OCI-LY7 (cell line): ENCODE results near the gene LRRC70. TPM values are rescaled to one million over a fixed set of nuclear protein-coding genes. Genes with fewer than 3 reads are reported as not detected.

Source experiments
- BruUV-seq: library from RNA; stranded (reverse); fragments of 400-500 nt; replicated peaks from 2 replicates; lab custom pipeline; 2021; lab: Mats Ljungman, UMichigan
- CTCF ChIA-PET: fragments of 300-600 bp; sonication (Branson Sonifier 250); formaldehyde crosslinking; loops from one replicate; lab custom pipeline; 2022; ENCODE audit warnings: antibody characterized with exemption; ENCODE audit not compliant: unreplicated experiment; lab: Charles Lee
- POLR2A ChIA-PET: fragments of 300-600 bp; sonication (Branson Sonifier 250); formaldehyde crosslinking; loops from one replicate; lab custom pipeline; 2022; ENCODE audit warnings: antibody characterized with exemption; lab: Charles Lee
- DNase-seq: peaks from one replicate; pipeline ENCODE4 v3.0.0-alpha.2; 2015; ENCODE audit warnings: low spot score
- H2AFZ ChIP-seq: fragments of 200-600 bp; sonication (generic), shearing (Covaris generic); 2 replicates; pipeline ENCODE4 v1.6.1; 2014; ENCODE audit warnings: mild to moderate bottlenecking, antibody characterized with exemption, low read length, moderate library complexity
- H3K27ac ChIP-seq: fragments of 200-600 bp; sonication (generic); 2 replicates; pipeline ENCODE4 v1.5.1; 2014; ENCODE audit warnings: mixed run types, low read depth, mild to moderate bottlenecking, moderate library complexity, low read length, inconsistent platforms; ENCODE audit not compliant: poor library complexity, severe bottlenecking
- H3K36me3 ChIP-seq: fragments of 200-600 bp; sonication (generic); 2 replicates; pipeline ENCODE4 v1.6.1; 2014; ENCODE audit warnings: mild to moderate bottlenecking, antibody characterized with exemption, low read length, moderate library complexity, mixed read lengths; ENCODE audit not compliant: insufficient read depth
- H3K4me1 ChIP-seq: fragments of 200-600 bp; sonication (generic); 2 replicates; pipeline ENCODE4 v1.5.1; 2014; ENCODE audit warnings: mild to moderate bottlenecking, low read length; ENCODE audit not compliant: insufficient read depth, poor library complexity, severe bottlenecking
- H3K4me2 ChIP-seq: fragments of 200-600 bp; sonication (generic); 2 replicates; pipeline ENCODE4 v1.6.1; 2014; ENCODE audit warnings: mild to moderate bottlenecking, low read length
- H3K4me3 ChIP-seq: fragments of 200-600 bp; sonication (generic); 2 replicates; pipeline ENCODE4 v1.5.1; 2014; ENCODE audit warnings: mild to moderate bottlenecking, low read depth, low read length; ENCODE audit not compliant: poor library complexity, severe bottlenecking
- H3K79me2 ChIP-seq: fragments of 200-600 bp; sonication (generic); 2 replicates; pipeline ENCODE4 v1.6.1; 2016; ENCODE audit warnings: low read depth, mild to moderate bottlenecking, low read length, moderate library complexity, mixed read lengths; ENCODE audit not compliant: insufficient read depth
- H3K9me2 ChIP-seq: fragments of 200-600 bp; sonication (generic); 2 replicates; pipeline ENCODE4 v1.6.1; 2016; ENCODE audit warnings: mild to moderate bottlenecking, low read length, mixed read lengths; ENCODE audit not compliant: insufficient read depth
- H3K9me3 ChIP-seq: fragments of 200-600 bp; sonication (generic); 2 replicates; pipeline ENCODE4 v1.6.1; 2014; ENCODE audit warnings: mild to moderate bottlenecking, mixed run types, low read length, mixed read lengths
- H4K20me1 ChIP-seq: fragments of 200-600 bp; sonication (generic); 2 replicates; pipeline ENCODE4 v1.6.1; 2014; ENCODE audit warnings: mild to moderate bottlenecking, antibody characterized with exemption, low read length, moderate library complexity, mixed read lengths; ENCODE audit not compliant: insufficient read depth
- EZH2phosphoT487 ChIP-seq: fragments of 200-600 bp; sonication (generic); IDR thresholded peaks from 2 replicates; pipeline ENCODE4 v1.6.1; 2018; ENCODE audit warnings: low read depth, borderline replicate concordance, mild to moderate bottlenecking, mixed run types, antibody characterized with exemption, low read length, moderate library complexity, mixed read lengths
- intact Hi-C: fragments of 100-400 bp; cut with micrococcal nuclease; formaldehyde crosslinking; loops from one replicate; pipeline ENCODE4 v1.10.0; 2022; ENCODE audit not compliant: unreplicated experiment
- total RNA-seq, 2 experiments: library from RNA; depleted of rRNA in 1 of 2; stranded (reverse); fragments of >200 nt in 1 of 2; shearing (Covaris generic) in 1 of 2; gene quantifications; 2 replicates each; pipeline ENCODE4 v1.2.3, GENCODE V29; 2014 to 2022
- TF ChIP-seq, protein P1 (sequence below): fragments of 200-600 bp; sonication (generic); conservative IDR thresholded peaks from 2 replicates; pipeline ENCODE4 v1.5.1; 2014; ENCODE audit warnings: mild to moderate bottlenecking, antibody characterized with exemption, low read length, moderate library complexity, mixed read lengths

LRRC70 gene
- total RNA-seq, 2 experiments from 2014 or later = 1.1 to 1.6 TPM

GRCh38 chr5:62594364-62594984, 15.9 kb downstream of the LRRC70 start:
- no peak overlapping the region for H3K4me2 ChIP-seq
- BruUV-seq = no TSS peak
- TF ChIP-seq, protein P1, sequence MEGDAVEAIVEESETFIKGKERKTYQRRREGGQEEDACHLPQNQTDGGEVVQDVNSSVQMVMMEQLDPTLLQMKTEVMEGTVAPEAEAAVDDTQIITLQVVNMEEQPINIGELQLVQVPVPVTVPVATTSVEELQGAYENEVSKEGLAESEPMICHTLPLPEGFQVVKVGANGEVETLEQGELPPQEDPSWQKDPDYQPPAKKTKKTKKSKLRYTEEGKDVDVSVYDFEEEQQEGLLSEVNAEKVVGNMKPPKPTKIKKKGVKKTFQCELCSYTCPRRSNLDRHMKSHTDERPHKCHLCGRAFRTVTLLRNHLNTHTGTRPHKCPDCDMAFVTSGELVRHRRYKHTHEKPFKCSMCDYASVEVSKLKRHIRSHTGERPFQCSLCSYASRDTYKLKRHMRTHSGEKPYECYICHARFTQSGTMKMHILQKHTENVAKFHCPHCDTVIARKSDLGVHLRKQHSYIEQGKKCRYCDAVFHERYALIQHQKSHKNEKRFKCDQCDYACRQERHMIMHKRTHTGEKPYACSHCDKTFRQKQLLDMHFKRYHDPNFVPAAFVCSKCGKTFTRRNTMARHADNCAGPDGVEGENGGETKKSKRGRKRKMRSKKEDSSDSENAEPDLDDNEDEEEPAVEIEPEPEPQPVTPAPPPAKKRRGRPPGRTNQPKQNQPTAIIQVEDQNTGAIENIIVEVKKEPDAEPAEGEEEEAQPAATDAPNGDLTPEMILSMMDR = no peak
- TF ChIP-seq EZH2phosphoT487 = no peak
- DNase-seq = no peak
- intact Hi-C loops = no loop called here
- CTCF ChIA-PET = no interaction called here
- POLR2A ChIA-PET = no interaction called here
- no peaks in the 10 kb centered on the region for H3K9me3 ChIP-seq
- no peaks in the 10 kb centered on the region for H4K20me1 ChIP-seq
- no peaks in the 10 kb centered on the region for H3K4me1 ChIP-seq
- peaks cover 48% of the 10 kb centered on the region for H3K36me3 ChIP-seq
- H3K79me2 ChIP-seq = no peaks in the 10 kb centered on the region
- H3K9me2 ChIP-seq = no peaks in the 10 kb centered on the region
- no peak overlapping the region for H2AFZ ChIP-seq
- no peak overlapping the region for H3K4me3 ChIP-seq
- no peak overlapping the region for H3K27ac ChIP-seq

- Histone ChIP-seq H3K36me3 (peaks cover 46% of the 10 kb centered on the region), H3K4me3 (no peak overlapping the region), H2AFZ (no peak overlapping the region), H3K4me2 (no peak overlapping the region), H3K9me2 (no peaks in the 10 kb centered on the region), H3K79me2 (no peaks in the 10 kb centered on the region), H3K9me3 (no peaks in the 10 kb centered on the region), H3K27ac (no peak overlapping the region), H3K4me1 (no peaks in the 10 kb centered on the region), H4K20me1 (no peaks in the 10 kb centered on the region)
- intact Hi-C loops = no loop called here
- POLR2A ChIA-PET = interaction anchor here (1.5 kb wide), 1 partner anchor 9 kb away, joined by 6 read pairs; no protein-coding TSS in a partner anchor
- no peak for DNase-seq
- CTCF ChIA-PET = no interaction called here
- TF ChIP-seq, protein P1 = no peak
- no peak for TF ChIP-seq EZH2phosphoT487
- no TSS peak for BruUV-seq
Measured at GRCh38 chr5:62596096-62596495, 17.5 kb downstream of the LRRC70 start.

- CTCF ChIA-PET = no interaction called here
- POLR2A ChIA-PET = interaction anchor here (0.6 to 1.5 kb wide), 2 partner anchors 9 to 104 kb away, joined by 6 read pairs; no protein-coding TSS in a partner anchor
- no peaks in the 10 kb centered on the region for H3K79me2 ChIP-seq
Measured at GRCh38 chr5:62596691-62597090, 18.1 kb downstream of the LRRC70 start.

More at GRCh38 chr5:62596691-62597090, 18.1 kb downstream of the LRRC70 start:
- intact Hi-C loops = no loop called here
- DNase-seq = no peak
- TF ChIP-seq, protein P1 = no peak
- no peak for TF ChIP-seq EZH2phosphoT487
- no peak overlapping the region for H3K4me3 ChIP-seq
- H2AFZ ChIP-seq = no peak overlapping the region
- no TSS peak for BruUV-seq
- H4K20me1 ChIP-seq = no peaks in the 10 kb centered on the region
- no peaks in the 10 kb centered on the region for H3K9me2 ChIP-seq
- H3K4me1 ChIP-seq = no peaks in the 10 kb centered on the region
- no peaks in the 10 kb centered on the region for H3K9me3 ChIP-seq
- H3K27ac ChIP-seq = no peak overlapping the region
- H3K4me2 ChIP-seq = no peak overlapping the region
- peaks cover 41% of the 10 kb centered on the region for H3K36me3 ChIP-seq
